ENCODE measurements around the gene ABTB1.

Gene ABTB1

DNA sequence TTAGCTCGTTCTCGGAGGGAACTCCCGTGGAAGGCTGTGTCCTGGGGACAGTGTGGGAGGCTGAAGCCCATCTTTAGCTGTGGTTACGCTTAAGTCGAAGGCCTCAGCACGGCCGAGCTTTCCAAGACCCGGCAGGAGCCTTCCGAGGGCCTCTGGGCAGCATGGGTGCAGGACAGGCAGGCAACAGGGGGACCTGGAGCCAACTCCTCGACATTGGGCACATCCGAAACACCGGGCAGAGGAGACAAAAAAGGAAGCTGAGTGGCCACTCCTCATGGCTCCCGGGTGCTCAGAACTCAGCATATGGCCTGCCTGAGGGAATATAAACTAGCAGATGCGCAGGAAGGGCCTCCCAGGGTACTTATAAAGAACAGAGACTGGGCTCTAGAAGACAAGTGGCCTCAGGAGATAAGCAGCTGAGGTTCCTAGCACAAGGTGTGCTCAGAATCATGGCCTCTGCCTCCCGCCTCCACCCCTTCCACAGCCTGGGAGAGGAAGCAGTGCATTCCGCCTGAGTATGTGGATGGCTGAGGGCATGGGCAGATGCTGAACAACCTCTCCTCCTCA, 34.1 kb downstream of the ABTB1 start:
- ATAC-seq (no peak), DNase-seq (no peak)

DNA sequence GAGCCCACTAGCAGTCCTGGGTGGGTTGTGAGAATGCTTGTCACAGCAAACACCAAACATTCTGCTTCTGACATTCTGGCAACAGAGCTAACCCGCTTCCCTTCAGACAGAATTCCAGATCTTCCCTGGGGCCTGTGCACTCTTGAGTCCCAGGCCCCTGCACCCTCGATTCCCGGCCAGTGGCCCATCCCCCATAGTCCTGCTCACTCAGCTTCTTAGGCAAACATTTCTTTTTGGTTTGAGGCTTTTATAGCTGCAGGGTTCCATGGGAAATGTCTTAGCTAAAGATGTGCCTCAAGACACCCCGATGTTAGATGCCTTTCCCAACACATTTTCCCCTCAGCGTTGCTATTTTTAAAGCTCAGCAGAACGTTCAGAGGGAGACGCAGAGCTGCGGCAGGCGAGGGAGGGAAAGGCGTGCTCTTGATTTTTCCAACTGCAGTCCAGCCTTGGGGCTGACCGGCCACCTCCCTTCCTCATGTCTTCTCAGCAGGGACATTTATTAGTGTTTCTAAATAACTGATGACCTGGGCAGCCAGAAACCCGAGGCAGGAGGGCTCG, 35.2 kb downstream of the ABTB1 start:
- ATAC-seq = no peak
- no peak for DNase-seq

DNA sequence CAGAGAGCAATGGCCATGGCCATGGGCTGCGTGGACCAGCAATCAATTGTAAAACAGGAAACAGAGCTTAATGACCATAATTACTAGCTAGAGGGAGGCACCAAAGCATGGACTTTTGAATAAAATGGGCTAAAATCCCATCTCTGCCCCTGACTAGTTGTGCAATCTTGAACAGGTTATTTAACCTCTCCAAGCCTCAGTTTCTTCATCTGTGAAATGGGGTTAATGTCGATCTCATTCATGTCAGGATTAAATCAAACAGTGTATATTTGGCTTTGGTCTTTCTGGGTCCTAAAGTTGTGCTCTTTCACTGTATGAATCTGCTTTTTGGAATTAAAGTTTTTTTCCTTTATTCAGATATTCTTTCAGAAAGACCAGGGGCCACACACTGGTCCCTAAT, 36.1 kb downstream of the ABTB1 start:
- ATAC-seq = no peak
- no peak for DNase-seq

DNA sequence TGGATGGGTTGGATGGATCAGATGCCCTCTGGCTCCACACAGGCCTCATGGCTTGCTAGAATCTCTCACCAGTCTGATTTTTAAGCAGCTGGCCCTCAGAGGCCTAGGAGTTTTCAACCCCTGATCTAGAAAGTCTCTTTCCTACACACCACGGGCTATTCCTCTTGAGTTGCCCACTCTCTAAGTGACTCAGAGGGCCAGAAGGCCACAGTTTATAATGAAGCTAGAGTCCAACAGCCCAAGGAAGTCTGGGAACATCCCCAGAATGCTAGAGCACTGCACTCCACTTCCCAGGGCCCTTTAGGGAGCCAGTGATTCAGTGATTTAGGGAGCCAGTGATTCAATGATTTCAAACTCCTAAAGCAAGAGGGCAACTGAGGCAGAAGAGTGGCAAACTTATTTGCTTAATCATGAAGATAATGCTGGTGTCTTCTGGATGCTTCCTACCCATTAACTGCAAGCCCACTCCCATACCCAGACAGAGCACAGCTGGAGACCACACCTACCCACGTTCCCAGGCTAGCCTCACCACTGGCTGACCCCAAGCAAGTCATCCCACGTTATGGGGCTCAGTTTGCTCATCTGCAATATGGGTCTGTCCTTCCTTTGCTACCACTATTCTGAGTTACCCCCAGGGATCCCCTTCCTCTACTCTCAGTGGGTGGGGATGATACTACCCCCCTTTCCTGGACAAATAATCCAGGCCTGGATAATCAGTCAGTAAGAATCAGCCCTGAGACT, 36.7 kb downstream of the ABTB1 start:
- no peak for ATAC-seq
- DNase-seq = no peak

DNA sequence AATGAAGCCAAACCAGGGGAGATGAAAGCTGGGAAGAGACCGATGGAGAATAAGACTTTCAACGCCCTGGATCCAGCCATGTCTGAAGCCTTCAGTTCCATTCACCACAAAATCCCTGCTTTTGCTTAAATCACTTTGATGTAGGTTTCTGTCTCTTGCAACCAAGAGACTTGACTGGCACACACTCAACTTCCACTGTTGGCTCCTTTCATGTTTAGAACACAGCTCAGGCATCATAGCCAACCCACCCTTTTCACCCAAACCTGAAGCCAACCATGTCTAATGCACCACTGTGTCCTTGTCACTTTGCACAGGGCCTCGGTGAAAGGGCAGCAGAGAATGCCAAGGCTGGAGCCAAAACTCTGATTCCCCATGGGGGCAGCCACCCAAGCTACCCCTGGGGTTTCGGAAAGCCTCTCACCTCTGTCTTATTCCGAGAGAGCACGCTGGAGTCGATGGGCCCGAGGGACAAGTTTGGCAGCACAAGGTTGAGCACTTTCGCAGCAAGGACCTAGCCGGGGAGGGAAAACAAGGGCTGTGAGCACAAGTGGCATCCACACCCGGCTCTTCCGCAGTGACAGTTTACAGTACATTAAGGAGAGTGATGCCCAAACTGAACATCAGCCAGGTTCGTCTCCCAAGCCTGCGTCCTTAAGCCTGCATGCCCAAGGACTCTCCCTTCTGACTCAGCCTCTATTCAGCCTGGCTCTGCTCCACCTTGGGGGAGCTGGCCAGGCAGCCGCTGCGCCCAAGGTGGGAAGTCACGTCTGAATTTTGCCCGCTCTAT, 37.6 kb downstream of the ABTB1 start:
- ATAC-seq = no peak
- no peak for DNase-seq

DNA sequence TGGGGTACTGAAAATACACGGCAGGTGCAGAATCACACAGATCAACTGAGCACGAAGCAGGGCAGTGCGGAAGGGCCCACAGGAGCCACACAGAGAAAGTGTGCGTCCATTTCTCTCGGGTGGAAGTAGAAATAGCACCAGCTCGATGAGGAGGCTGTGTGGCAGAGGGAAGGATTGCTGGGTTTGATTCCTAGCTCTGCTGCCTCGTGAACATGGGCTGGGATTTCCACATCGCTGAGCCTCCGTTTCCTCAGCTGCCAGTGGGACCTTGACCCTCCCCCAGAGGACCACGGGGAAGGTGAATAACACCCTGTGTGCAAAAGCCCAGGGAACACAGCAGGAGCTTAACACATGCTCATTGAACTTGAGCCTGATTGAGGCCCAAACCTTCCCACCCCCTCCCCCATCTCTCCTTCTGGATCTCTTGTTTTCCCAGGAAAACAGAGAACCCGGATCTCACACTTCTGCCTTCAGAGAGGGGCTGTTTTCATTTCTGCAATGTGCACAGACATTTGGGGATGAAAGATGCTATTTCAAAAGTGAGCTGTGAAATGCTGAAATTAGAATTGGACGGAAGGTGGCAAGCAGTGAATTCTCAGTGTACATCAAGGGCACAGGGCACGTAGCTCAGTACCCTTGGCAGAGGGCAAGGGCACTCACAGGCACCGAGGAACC, 38.4 kb downstream of the ABTB1 start:
- ATAC-seq (no peak), DNase-seq (no peak)

DNA sequence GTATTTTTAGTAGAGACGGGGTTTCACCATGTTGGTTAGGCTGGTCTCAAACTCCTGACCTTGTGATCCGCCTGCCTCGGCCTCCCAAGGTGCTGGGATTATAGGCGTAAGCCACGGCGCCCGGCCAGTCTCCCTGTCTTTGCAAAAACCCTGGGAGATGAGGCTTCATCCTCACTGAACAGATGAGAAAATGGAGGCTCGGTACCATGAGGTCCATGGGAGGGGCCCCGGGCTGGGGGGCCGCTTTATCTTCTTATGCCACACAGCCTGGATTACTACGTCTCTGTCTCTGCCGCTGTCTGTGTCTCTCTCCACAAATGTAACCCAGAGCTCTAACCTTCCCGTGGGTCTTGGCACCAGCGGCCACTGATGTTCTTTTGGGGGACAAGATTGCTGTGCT, 39.1 kb downstream of the ABTB1 start:
- ATAC-seq (no peak), DNase-seq (no peak)

DNA sequence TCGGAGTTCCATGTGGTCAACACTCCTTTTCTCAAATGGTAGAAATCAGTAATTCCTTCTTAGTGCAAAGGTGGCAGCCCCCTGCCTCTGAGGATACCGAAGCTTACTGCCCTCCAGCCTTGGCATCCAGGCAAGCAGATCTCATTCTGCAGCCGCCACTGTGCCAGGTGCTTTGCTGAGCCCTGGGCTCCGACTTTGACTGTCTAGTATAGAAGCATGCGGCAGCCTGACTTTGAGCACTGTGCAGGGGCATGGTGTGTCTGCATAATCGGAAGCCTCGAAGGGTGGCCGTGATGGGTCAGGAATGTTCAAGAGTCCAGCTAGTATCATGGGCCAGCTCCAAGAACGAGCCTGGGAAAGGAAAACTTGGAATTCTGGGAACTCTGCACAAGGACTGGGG, 39.7 kb downstream of the ABTB1 start:
- DNase-seq (no peak), ATAC-seq (no peak)

DNA sequence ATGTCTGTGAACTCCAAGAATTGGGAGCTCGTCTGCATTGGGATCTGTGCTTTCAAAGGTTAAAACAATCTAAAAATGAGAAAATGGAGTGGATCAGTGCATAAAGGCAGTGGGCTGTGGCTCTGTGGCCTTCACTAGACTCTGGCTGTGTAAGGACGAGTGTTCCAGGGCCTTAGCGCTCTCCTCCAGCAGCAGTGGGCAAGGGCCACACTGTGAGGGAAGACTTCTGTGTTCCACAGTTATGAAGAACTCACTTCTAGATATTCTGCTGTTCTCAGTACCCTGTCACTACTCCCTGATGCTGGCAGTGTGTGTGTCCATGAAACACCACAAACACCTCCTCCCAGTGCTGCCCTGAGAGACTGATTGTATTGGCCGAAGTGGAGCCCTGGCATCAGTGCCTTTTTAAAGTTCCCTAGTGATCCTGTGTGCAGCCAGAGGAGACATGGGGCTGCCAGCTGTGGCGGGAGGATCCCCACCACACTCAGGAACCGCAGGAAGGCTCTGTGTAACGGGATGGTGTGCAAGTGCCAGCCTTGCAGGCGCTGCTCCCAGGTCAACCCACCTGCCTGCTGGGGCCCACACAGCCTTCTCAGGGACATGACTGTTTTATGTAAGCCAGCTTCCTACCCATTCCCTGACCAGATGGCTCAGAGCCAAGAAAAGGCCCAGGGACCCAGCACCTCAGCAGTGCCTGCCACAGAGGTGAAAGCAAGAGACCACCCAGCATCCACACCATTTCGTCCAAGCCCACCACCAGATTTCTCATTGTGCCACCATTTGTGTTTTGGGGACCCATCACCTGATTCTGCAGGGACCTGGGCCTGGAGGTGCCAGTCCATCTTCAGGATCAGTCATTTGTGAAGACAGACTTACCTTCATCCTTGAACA, 40.4 kb downstream of the ABTB1 start:
- ATAC-seq (peak; percentile 14), DNase-seq (no peak)

DNA sequence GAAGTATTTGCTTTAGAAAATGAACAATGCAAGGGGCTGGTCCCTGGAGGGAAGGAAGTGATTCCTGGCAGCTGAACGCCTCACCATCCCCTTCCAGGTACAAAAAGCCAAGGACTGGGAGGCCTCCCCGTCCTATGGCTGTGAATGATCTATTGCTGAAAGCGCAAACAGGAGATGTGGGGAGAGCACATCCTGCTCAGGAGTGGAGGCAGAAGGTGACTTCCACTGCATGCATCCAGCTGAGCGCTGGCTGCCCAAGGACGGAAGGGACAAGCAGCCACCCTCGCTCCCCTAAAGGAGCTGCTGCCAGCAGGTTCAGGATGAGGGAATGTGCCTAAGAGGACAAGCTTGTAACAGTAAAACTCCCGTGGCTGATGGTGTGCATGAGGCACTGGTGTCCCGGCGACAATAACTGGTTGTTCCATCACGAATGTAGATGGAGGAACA, 41.4 kb downstream of the ABTB1 start:
- ATAC-seq (no peak), DNase-seq (no peak)

DNA sequence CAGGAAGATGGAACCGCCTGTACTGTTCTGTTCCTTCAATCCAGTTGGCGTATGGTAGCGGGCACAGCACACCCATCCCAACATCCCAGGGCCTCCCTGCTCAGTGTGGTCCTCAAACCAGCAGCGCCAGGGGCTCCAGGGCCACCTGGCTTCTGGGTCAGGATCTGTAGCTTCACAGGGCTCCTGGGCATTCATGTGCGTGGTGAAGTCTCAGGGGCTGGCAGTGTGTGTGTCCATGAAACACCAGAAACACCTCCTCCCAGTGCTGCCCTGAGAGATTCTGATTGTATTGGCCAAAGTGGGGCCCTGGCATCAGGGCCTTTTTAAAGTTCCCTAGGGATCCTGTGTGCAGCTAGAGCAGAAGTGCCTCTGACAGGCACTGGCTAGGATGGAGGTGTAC, 42.1 kb downstream of the ABTB1 start:
- ATAC-seq (no peak), DNase-seq (no peak)

DNA sequence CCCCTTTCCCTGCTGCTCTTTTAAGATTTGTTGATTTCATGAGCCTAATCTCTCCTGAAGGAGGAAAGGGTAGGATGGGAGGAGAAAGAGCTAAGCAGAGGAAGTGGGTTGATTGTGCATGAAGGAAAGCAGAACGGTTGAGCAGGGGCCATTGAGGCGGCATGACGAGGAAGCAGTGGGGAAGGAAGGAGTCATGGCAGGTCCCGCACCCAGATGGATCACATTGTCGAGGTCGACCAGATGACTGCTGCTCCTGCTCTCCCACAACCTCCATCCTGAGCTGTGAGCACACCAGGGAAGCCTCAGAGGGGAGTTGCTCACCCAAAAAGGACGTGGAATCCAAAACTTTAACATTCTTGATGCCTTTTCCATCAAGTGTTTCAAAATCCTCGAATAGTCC, 42.8 kb downstream of the ABTB1 start:
- no peak for ATAC-seq
- DNase-seq = no peak

DNA sequence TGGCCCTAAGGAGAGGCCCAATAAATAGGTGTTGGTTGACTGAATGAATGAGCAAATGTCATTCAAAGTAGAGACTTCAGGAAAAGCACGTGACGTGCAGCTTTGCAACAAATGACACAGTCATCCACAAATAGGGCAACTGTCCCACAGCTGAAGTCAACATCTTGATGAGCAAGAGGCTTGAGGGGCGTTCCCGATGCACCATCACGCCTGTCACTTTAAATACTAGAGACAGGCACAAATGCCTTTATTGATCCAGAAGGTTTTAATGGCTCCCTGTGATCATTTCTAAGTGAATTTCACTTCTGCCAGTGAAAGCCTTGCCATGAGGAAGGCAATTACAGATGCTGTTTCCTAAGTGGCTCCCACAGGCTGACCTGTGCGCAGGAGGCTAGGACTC, 43.6 kb downstream of the ABTB1 start:
- ATAC-seq (no peak), DNase-seq (no peak)

DNA sequence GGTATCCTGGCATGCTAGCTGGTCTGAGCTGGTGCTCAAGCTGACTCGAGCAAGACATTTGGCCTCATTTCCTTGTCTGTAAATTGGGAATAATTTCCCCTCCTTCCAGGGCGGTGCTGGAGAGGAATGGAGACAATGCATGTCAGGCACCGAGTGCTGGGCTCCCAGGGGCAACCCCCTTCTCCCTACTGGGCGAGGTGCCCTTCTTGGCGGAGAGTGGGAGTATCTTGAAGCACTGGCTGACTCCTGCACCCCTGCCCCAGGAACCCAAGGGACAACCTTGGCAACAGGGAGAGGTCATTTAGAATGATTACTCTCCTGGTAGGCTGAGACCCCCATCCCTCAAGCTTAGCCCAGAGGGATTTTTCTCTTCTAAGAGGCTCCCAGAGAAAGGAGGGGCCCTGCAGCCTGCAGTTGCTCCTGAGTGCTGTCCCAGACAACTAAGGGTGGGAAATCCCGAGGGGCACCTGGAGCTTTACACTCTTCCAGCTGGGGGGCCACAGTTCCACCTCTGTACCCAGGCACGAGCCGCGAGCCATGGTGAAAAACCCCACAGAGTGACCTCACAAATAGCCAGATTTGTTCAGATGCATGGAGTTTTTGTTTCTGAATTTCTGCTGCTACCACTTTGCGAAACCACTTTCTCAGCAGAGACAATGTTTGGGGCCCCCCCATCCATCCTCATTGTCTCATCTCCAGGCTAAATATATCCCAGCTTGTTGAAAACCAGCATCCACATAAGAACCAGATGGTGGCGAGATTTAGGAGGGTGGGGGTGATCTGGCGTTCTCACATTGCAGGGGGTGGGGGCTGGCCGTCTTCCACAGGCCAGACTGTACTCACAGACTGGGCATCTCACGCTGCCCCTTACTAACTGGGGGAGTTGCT, 44.8 kb downstream of the ABTB1 start:
- DNase-seq = no peak
- no peak for ATAC-seq

DNA sequence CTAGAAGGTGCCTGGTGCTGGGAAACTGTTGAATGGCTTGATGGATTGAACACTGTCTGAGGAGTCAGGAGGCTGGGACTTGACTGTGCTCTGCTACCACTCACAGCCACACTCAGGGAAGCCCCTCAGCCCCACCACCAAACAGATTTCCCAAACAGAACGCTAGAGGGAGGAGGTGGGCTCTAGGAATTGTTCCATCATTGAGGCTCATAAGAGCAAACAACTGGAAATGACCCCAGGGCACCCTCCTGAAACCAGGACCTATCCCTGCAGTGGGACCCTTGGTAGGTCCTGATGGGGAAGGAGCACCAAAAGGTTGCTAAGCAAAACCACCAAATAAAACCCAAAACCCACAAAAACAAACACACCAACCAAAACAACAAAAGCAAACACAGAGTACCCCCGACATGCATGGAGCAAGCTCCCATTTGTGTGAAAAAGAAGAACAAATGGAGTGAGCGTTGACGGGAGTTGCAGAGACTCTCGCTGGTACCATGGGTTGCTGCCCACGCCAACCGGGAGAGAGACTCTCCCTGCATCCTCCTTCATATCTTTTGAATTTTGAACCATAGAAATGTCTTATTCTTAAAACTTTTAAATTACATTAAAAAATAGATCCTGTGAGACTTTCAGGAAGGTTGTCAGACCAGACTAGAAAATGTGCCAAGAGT, 45.6 kb downstream of the ABTB1 start:
- no peak for ATAC-seq
- DNase-seq = no peak

DNA sequence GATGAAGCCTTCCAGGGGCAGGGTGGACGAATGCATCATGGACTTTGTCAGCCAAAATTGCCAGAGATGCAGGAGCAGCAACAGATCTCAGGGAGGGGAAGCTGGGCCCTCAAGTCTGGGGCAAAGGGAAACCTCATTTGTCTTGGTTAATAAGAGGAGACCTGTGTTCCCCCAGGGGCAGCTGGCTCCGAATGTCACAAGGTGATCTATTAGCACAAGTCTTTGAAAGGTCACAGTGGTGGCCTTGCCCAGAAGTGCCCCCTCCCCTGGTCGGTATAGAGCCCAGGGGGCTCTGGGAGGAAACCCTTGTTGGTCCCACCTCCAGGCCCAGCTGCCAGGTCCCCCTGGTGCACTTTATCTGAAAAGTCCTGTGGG, 46.2 kb downstream of the ABTB1 start:
- no peak for DNase-seq
- no peak for ATAC-seq

DNA sequence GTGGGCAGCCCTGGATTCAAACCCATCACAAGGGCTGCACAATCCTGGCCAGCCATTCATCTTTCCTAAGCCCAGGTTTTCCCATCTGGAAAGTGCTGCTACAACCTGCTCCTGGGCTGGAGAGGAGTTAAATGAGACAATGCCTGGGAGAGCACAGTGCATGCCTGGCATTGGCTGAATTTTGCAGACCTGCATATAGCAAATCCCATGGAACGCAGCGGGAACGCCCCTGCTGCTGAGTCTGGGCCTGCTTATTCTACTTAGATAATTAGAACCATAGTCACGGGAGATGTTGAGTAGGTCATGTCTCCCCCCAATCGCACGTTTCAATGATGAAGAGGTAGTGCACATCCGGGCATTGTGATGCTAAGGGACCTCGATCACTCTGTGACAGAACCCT, 46.6 kb downstream of the ABTB1 start:
- no peak for DNase-seq
- no peak for ATAC-seq

DNA sequence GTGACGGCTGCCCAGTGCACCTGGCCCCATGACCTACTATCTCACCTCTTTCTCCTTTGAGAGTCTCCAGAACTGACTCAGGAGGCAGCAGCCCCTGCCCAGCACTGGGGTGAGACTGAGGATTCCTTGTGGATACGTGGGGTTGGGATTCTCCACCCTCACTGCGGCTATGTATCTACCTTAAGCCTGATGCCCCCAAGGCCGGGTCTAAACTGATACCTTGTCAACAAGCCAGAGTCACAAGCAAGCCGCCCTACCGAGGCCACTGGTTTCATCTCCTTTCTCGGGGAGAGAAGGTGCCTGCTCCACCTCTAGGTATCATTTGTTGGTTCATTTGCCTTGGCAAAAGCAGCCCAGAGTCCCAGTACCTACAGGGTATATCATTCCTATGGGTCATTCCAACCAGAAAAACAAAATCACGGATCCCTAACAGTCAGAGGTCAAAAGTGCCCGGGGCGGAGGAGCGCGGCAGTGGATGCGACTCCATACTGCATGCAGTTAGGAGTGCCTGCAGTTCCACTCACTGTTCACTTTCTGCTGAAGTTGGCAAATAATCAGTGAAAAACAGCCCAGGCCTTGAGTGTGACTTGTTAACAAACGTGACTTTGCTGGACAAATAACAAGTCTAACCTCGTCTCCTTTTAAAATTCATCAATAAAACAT, 47.5 kb downstream of the ABTB1 start:
- ATAC-seq (no peak), DNase-seq (no peak)

Measured in stimulated activated naive CD8-positive, alpha-beta T cell treated with anti-CD3 and anti-CD28 coated beads, Interleukin-15, Interleukin-2, amounts not matched to agents 100 U/mL and 50 U/mL, for 24 hours (primary cell).